Kidney capillary endothelial cell (primary cell): ENCODE results near the gene MMP24.
A peak's percentile ranks its signal among the peaks of the same experiment; 100 is the strongest.

Experiments
- DNase-seq: peaks from one replicate; pipeline ENCODE4 v3.0.0-alpha.2; 2018; ENCODE audit warnings: low spot score

MMP24 gene

GRCh38 chr20:35279533-35280174, 53.2 kb downstream of the MMP24 start:
- no peak for DNase-seq

GRCh38 chr20:35280523-35280922, 54.0 kb downstream of the MMP24 start:
- DNase-seq = no peak

DNA sequence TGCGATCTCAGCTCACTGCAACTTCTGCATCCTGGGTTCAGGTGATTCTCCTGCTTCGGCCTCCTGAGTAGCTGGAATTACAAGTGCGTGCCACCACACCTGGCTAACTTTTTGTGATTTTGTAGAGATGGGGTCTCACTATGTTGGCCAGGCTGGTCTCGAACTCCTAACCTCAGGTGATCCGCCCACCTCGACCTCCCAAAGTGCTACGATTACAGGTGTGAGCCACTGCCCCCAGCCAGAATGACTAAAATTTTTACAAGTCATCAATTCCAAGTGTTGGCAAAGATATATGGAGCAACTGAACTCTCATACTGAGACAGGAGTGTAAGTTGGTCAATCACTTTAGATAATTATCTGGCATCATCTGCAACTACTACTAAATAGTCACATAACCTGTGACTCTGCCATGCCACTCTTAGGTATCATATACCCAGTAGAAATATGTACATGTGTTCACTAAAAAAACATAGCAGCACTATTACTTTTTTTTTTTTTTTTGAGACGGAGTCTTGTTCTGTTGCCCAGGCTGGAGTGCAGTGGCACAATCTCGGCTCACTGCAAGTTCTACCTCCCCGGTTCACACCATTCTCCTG, 55.1 kb downstream of the MMP24 start:
- no peak for DNase-seq

- DNase-seq = no peak
Observed at GRCh38 chr20:35283441-35284266, 57.2 kb downstream of the MMP24 start.

GRCh38 chr20:35284267-35284991, 57.9 kb downstream of the MMP24 start, which contains the start of gene EIF6:
TSS of gene EIF6 (minus strand) at chr20:35284772. CDS start at chr20:35284487, 285 bp downstream.
- DNase-seq = peak; percentile 86

DNA sequence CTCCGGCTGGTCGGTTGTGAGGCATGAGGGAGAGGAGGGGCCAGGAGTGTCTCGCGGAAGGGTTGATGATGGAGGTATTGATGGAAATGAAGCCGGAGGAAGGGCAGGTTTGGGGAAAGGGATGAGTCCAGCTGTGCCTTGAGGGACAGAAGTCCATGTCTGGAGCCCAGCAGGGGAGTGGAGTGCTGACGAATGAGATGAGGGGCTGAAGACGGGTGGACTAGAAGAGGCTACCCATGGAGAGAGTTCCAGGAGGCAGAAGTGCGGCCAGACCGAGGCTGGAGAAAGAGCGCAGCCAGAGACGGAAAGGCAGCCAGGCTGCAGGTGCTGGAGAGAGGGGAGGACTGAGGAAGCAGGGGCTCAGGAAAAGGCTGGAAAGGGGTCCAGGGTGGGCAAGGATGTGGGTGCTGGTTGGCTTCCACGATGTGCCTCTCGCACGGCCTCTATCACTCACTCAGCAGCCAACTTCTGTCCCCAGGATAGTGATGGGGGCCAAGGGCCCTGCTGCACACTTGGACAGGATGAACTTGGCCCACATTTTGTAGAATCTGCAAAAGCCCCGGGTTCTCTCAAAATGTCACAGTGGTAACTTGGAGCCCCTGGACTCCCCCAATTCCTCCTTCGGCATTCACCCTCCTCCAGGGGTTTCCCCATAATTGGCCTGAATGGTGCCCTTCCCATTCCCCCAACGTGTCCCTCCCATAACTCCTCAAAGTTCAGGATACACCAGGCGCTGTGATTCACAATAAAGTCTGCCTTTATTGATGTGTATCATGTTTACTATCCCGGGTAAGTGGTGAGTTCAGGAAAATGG, 58.7 kb downstream of the MMP24 start:
- no peak for DNase-seq

- no peak for DNase-seq
Observed at GRCh38 chr20:35285806-35286076, 59.3 kb downstream of the MMP24 start.

- DNase-seq = no peak
Observed at GRCh38 chr20:35286077-35286898, 59.8 kb downstream of the MMP24 start.

- DNase-seq = no peak
Observed at GRCh38 chr20:35286899-35287508, 60.5 kb downstream of the MMP24 start.

GRCh38 chr20:35287509-35288324, 61.2 kb downstream of the MMP24 start:
- no peak for DNase-seq

DNA sequence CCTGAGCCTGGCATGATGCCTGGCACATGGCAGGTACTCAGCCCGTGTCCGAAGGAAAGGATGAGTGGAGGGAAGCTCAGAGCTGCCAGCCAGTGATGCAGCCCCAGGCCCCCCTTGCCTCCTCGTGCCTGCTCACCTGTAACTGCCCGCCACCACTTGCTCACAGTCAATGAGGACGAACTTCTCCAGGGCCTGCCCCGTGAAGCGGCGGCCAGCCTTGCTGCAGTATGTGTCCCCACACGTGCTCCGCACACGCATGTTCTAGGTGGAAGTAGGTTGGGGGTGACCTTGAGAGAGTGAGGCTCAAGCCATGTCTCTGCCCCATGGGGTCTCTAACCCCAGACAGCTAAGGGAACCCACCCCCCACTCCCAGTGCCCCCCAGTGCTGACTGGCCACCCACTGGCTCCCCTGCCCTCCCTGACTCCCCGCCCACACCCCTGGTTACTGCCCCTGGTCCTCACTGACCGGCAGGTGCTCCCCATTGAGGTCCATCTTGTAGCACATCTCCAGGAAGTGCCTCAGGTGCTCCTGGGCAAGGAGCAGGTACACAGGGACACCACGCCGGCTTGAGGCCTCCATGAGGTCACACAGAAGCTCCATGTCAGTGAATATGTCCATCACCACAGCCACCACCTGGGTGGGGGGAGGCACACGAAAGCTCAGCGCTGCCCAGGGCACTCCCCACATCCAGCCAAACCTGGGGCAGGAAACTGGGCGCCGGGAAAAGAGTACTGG, 62.0 kb downstream of the MMP24 start:
- DNase-seq = no peak

GRCh38 chr20:35290186-35290886, 63.8 kb downstream of the MMP24 start:
- no peak for DNase-seq

- no peak for DNase-seq
Observed at GRCh38 chr20:35290887-35291417, 64.5 kb downstream of the MMP24 start.

DNA sequence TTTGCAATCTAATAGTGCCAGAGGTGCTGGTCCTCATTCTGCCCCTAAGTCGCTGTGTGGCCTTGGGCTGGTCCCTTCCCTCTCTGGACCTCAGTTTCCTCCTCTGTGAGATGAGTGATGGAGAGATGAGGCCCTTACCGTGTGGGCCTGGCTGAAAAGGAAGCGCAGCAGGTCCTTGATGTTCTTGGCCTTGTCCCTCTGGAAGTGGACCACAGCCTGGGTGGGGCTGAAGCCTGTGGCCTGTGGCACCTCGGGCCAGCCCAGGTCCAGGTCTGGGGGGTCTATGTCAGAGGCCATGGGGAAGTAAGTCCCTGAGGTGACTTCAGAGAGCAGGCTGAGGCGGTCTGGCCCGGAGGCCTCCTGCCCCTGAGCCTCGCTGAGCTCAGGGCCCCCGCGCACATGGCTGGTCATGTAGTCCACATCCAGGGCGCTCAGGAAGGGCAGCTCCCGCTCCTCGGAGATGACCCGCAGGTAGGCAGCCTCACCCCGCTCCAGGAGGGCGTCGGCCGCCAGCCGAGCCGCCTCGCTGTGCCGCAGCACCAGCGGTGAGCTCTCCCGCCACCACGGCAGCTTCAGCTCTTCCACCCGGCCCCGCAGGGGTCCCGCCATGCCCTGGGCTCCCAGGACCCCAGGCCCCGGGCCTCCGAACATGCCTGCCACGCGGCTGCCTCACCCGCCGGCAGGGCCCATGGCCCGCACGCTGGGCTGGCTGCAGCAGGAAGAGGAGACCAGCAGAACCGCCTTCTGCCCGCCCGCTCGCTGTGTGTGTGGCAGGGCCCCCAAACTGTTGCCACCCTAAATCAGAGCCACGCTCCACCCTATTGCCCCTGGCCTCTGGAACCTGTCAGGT, 65.4 kb downstream of the MMP24 start, which contains the start of gene FAM83C:
FAM83C (minus strand) TSS at position 772 of the 850 bp plus-strand sequence; CDS start at position 651, 121 bp downstream.
- no peak for DNase-seq

GRCh38 chr20:35292504-35293285, 66.2 kb downstream of the MMP24 start:
- no peak for DNase-seq
